ENCODE results near the gene GPR26. TPM values are rescaled to one million over a fixed set of nuclear protein-coding genes. Genes with fewer than 3 reads are reported as not detected.
A peak's percentile ranks its signal among the peaks of the same experiment; 100 is the strongest.

Gene GPR26, protein sequence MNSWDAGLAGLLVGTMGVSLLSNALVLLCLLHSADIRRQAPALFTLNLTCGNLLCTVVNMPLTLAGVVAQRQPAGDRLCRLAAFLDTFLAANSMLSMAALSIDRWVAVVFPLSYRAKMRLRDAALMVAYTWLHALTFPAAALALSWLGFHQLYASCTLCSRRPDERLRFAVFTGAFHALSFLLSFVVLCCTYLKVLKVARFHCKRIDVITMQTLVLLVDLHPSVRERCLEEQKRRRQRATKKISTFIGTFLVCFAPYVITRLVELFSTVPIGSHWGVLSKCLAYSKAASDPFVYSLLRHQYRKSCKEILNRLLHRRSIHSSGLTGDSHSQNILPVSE
- polyA plus RNA-seq (ENCODE audit: low read depth in 6 of 6): not detected

DNA sequence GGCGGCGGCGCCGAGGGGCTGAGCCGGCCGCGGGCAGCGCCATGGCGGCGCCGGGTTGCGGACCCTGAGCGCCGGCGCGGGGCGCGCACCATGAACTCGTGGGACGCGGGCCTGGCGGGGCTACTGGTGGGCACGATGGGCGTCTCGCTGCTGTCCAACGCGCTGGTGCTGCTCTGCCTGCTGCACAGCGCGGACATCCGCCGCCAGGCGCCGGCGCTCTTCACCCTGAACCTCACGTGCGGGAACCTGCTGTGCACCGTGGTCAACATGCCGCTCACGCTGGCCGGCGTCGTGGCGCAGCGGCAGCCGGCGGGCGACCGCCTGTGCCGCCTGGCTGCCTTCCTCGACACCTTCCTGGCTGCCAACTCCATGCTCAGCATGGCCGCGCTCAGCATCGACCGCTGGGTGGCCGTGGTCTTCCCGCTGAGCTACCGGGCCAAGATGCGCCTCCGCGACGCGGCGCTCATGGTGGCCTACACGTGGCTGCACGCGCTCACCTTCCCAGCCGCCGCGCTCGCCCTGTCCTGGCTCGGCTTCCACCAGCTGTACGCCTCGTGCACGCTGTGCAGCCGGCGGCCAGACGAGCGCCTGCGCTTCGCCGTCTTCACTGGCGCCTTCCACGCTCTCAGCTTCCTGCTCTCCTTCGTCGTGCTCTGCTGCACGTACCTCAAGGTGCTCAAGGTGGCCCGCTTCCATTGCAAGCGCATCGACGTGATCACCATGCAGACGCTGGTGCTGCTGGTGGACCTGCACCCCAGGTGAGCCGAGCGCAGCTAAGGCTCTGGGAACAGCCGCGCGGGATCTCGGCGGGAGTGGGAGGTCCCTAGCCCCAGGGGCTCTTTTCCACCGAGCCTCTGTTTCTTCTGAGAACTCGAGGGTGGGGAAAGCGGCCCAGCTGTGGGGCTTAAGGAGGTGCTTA is at the start of gene GPR26:
TSS of gene GPR26 (plus strand) at position 38 of the 919 bp plus-strand sequence. CDS start at position 91, 53 bp downstream.
- Mint-ChIP-seq H3K36me3 (peaks cover 0 to 18% of the 10 kb centered on the region in 2 donors), H3K9me3 (peaks cover 5 to 25% (median 8%) of the 10 kb centered on the region in 7 donors), H3K4me3 (no peak within 1 kb of the TSS), H3K27ac (peak within 1 kb of the TSS in 1 of 6 donors; percentile 76), H3K27me3 (peaks cover 4 to 68% (median 56%) of the 10 kb centered on the region in 3 donors), H3K4me1 (peaks cover 0 to 5% (median 2%) of the 10 kb centered on the region in 3 donors)
- DNase-seq (no peak), ATAC-seq (ENCODE audit: low read depth in 2 of 2) (no peak)

DNA sequence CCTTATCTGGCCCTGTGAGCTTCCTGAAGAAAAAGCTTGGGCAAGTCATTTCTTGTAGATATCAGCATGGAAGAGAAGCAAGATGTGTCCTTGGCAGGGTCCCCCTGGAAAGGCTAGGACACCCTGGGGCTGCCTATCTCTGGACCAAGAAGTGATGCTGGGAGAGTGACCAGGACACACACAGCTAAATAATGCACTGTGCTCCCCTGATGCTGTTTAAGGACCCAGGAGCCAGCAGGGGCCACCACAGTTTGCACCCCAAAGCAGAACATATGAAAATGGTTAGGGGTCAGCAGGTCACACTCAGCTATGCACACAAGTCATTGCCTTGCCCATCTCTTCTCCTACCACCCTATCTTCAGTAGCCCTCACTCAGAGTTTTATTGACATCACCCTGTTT is 47.9 kb upstream of the GPR26 start:
- H3K4me1 Mint-ChIP-seq: no peaks in the 10 kb centered on the region
- DNase-seq (no peak), ATAC-seq (ENCODE audit: low read depth in 2 of 2) (no peak)
- H3K4me3 Mint-ChIP-seq: no peak overlapping the region
- H3K27ac Mint-ChIP-seq: no peak overlapping the region
- peaks cover 0 to 11% (median 4%) of the 10 kb centered on the region in 7 donors for H3K9me3 Mint-ChIP-seq
- H3K36me3 Mint-ChIP-seq: no peaks in the 10 kb centered on the region
- H3K27me3 Mint-ChIP-seq: peaks cover 5 to 34% (median 19%) of the 10 kb centered on the region in 3 donors

DNA sequence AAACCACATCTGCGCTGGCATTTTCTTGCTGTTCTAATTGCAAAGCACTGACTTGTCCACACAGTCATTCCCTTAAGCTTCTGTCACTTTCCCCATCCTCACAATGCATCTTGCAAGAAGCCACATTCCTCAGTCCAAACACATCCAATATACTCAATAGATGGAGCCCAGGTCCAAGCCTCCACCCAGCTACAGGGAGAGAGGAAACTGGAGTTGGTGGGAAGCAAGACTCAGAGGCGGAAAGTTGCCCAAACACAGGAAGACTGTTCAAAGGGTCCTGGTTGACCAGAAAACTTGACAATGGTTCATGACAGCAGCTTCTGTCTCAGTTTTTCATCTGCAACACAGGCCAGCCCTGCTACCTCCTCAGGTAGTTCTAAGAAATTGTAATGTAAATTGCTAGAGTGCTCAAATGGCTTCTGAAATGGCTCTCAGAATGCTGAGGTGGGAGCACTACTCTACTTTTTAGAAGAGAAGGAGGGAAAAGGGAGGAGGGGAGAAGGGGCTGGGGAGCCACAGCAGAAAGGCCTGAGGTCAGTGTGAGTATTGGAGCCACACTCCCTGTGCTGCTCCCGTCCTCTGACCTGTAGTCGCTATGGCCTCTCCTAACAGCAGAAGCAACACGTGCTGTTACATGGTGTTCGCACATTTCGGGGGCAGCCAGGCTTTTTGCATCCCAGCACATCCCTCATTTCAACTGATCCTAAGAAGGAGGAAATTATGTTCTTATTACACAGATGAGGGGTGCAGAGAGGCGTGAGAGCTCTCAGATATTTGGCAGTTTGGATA is 46.9 kb upstream of the GPR26 start:
- no peak overlapping the region for H3K27ac Mint-ChIP-seq
- no peak overlapping the region for H3K4me3 Mint-ChIP-seq
- peaks cover 0 to 11% (median 4%) of the 10 kb centered on the region in 7 donors for H3K9me3 Mint-ChIP-seq
- H3K27me3 Mint-ChIP-seq: peaks cover 5 to 39% (median 24%) of the 10 kb centered on the region in 3 donors
- DNase-seq: no peak
- H3K36me3 Mint-ChIP-seq: no peaks in the 10 kb centered on the region
- no peaks in the 10 kb centered on the region for H3K4me1 Mint-ChIP-seq
- ATAC-seq (ENCODE audit: low read depth in 2 of 2): no peak

DNA sequence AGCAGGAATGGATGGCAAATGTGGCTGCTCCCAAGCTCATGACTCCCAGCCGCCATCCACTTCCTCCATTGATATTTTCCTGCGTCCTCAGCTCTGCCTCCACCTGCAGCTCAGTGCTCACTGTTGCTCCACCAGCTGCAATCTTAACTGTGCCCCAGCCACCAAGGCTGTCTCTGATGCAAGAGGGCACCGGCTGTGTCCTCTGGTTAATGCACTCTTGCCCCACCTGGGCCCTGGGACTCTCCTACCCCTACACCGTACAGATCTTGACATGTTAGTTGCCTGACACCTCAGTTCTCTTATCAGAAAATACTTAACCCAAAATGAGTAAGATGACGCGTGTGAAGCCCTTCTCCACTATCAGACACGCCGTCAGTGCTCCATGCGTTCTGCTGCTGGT is 45.5 kb upstream of the GPR26 start:
- DNase-seq (no peak), ATAC-seq (ENCODE audit: low read depth in 2 of 2) (no peak)
- Mint-ChIP-seq H3K4me1 (no peaks in the 10 kb centered on the region), H3K4me3 (no peak overlapping the region), H3K9me3 (peaks cover 0 to 7% (median 4%) of the 10 kb centered on the region in 7 donors), H3K36me3 (no peaks in the 10 kb centered on the region), H3K27ac (no peak overlapping the region), H3K27me3 (peaks cover 5 to 39% (median 17%) of the 10 kb centered on the region in 3 donors)

DNA sequence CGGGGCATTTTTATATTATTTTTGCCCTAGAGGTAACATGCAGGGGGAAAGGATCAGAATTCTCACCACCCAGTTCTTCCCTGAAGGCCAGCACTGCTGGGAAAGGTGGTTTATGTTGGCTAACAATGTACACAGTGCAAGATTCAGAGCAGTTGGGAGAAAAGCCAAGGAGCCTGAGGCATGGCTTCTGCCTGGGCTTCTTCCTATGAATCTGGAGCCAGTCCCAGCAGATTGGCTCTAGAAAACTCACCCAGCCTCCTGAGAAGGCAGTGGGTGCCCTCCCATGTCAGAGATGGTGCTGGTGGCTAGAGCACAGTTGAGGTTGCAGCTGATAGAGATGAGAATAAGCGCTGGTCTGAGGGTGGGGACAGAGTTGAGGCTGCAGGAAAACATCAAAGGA is 44.7 kb upstream of the GPR26 start:
- Mint-ChIP-seq H3K9me3 (peaks cover 0 to 8% (median 3%) of the 10 kb centered on the region in 7 donors), H3K4me3 (no peak overlapping the region), H3K36me3 (no peaks in the 10 kb centered on the region)

DNA sequence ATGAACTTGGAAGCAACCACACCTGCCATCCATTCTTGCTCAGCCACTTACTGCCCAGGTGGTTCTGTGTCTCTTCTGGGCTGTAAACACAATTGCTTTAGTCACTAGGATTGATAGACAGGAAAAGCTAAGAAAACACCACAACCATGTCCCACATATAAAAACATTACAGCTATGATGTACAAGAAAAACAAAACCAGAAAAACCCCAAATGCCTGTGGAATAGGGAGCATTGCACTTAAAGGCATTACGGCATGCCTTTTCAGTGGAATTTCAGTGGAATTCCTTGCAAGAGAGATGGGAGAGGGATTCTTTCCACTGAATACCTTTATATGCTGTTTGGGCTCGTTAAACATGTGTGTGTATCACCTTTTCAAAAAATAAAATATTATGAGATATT is 44.2 kb upstream of the GPR26 start:
- ATAC-seq (ENCODE audit: low read depth in 2 of 2) (no peak), DNase-seq (no peak)
- Mint-ChIP-seq H3K4me1 (no peaks in the 10 kb centered on the region), H3K36me3 (no peaks in the 10 kb centered on the region), H3K4me3 (no peak overlapping the region), H3K9me3 (peaks cover 0 to 8% (median 3%) of the 10 kb centered on the region in 7 donors), H3K27me3 (peaks cover 5 to 39% (median 19%) of the 10 kb centered on the region in 3 donors), H3K27ac (no peak overlapping the region)

More for the DNA sequence above, 44.7 kb upstream of the GPR26 start:
- no peak overlapping the region for H3K27ac Mint-ChIP-seq
- DNase-seq (no peak), ATAC-seq (ENCODE audit: low read depth in 2 of 2) (no peak)
- H3K4me1 Mint-ChIP-seq: no peaks in the 10 kb centered on the region
- H3K27me3 Mint-ChIP-seq: peaks cover 5 to 39% (median 17%) of the 10 kb centered on the region in 3 donors

DNA sequence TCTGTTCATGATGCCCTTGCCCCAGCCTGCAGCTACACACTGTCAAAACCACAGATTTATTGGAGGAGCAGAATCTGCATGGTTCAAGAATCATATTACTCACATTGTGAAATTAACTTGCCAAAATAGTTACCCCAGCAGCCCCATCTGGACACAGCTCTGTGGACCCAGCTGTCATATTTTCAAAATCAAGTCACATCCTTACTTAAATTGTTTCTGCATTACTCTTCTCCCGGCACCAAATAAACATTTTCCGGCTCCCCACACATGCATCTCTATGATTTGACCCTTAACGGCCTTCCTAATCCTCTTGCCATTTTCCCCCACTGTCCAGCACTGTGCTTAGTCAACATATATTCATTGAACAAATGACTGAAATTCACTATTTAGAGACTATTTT is 43.8 kb upstream of the GPR26 start:
- DNase-seq (no peak), ATAC-seq (ENCODE audit: low read depth in 2 of 2) (no peak)
- H3K4me1 Mint-ChIP-seq: no peaks in the 10 kb centered on the region
- peaks cover 5 to 39% (median 24%) of the 10 kb centered on the region in 3 donors for H3K27me3 Mint-ChIP-seq
- H3K36me3 Mint-ChIP-seq: no peaks in the 10 kb centered on the region
- no peak overlapping the region for H3K27ac Mint-ChIP-seq
- peaks cover 0 to 10% (median 4%) of the 10 kb centered on the region in 7 donors for H3K9me3 Mint-ChIP-seq
- no peak overlapping the region for H3K4me3 Mint-ChIP-seq

DNA sequence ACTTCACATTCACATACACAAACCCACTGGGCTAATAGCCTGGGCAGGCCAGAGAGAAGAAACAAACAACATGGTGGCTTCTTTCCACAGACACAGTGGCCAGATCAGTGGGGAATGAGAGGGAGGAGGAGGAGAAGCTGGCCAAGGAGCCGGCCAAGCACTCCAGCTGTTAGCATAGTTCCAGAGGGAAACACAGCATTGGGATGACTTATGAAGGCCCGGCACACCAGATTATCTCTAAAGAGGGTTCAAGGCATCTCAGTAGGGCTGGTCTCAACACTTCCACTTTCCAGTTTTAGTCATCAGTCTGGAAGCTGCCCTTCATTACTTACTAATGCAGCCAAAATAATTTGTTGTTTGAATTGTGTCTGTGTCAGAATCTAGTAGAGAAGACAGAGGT is 42.1 kb upstream of the GPR26 start:
- H3K27me3 Mint-ChIP-seq: peaks cover 6 to 33% (median 26%) of the 10 kb centered on the region in 3 donors
- no peaks in the 10 kb centered on the region for H3K36me3 Mint-ChIP-seq
- H3K4me1 Mint-ChIP-seq: no peaks in the 10 kb centered on the region
- peaks cover 0 to 12% (median 4%) of the 10 kb centered on the region in 7 donors for H3K9me3 Mint-ChIP-seq
- ATAC-seq (ENCODE audit: low read depth in 2 of 2) (no peak), DNase-seq (no peak)
- H3K27ac Mint-ChIP-seq: no peak overlapping the region
- no peak overlapping the region for H3K4me3 Mint-ChIP-seq

DNA sequence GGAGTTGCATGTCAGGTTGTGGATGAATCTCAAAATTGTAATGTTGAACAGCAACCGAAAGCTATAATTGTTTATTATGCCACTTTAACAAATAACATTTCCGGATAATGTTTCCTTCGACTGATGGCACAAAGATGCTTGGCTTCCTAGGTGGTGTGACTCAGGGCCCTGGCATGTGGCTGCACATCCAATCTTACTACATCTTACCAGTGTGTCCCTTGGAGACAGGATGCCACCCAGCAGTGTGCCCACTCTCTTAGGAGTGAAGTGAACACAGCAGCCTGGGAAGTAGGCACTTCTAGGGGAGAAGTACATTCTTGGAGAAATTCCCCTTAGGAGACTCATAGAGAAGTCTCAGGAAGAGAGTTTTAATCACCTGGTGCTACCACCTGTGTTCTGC is 33.0 kb upstream of the GPR26 start:
- H3K36me3 Mint-ChIP-seq: no peaks in the 10 kb centered on the region
- H3K27ac Mint-ChIP-seq: no peak overlapping the region
- H3K9me3 Mint-ChIP-seq: peaks cover 0 to 14% (median 6%) of the 10 kb centered on the region in 7 donors
- H3K4me3 Mint-ChIP-seq: no peak overlapping the region
- peaks cover 14 to 37% (median 32%) of the 10 kb centered on the region in 3 donors for H3K27me3 Mint-ChIP-seq
- DNase-seq: no peak
- ATAC-seq (ENCODE audit: low read depth in 2 of 2): no peak
- no peaks in the 10 kb centered on the region for H3K4me1 Mint-ChIP-seq

DNA sequence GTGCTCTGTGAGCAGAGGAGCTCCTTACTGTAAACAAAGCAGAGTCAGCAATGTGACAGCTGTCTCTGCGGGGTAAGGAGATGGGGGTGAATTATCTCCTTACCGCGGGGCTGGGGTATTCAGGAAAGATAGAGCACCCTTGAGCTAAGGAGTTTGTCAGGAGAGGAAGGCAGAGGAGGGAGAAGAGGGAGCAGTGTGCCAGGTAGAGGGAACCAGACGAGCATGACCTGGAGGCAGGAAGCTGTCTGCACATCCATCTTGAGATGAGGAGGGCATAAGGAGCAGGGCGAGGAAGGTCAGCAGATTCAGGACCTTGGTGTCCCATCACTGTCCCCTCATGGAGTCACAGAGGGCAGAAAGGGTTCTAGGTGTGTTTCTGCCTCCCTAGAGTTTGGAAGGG is 32.5 kb upstream of the GPR26 start:
- Mint-ChIP-seq H3K4me1 (no peaks in the 10 kb centered on the region), H3K27ac (no peak overlapping the region)
- no peak for DNase-seq

DNA sequence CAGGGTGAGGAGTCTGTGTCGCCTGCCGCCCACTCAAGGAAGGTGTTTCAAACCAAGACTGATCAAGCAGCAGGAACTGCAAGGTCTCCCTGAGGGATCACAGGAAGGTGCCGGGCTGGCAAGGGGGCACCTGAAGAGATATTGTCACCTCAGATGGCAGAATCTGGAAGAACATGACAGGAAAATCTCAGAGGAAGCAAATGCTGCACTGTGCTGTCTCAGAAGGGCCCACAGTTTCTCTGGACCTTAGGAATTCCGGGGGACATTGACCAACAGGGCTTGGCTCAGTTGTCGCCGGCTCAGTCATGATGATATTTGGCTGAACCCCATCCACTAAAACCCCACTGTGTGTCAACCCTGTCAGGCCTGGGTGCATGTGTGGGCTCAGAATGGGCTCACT is 31.9 kb upstream of the GPR26 start:
- Mint-ChIP-seq H3K36me3 (no peaks in the 10 kb centered on the region), H3K27me3 (peaks cover 14 to 39% (median 37%) of the 10 kb centered on the region in 3 donors), H3K4me1 (no peaks in the 10 kb centered on the region), H3K4me3 (peak overlapping the region in 1 of 8 donors; percentile 41), H3K27ac (no peak overlapping the region), H3K9me3 (peaks cover 0 to 14% (median 3%) of the 10 kb centered on the region in 7 donors)
- DNase-seq (no peak), ATAC-seq (ENCODE audit: low read depth in 2 of 2) (no peak)

More for the DNA sequence above, 32.5 kb upstream of the GPR26 start:
- H3K9me3 Mint-ChIP-seq: peaks cover 0 to 14% (median 6%) of the 10 kb centered on the region in 7 donors
- ATAC-seq (ENCODE audit: low read depth in 2 of 2): no peak
- H3K4me3 Mint-ChIP-seq: no peak overlapping the region
- no peaks in the 10 kb centered on the region for H3K36me3 Mint-ChIP-seq
- H3K27me3 Mint-ChIP-seq: peaks cover 16 to 37% (median 35%) of the 10 kb centered on the region in 3 donors

DNA sequence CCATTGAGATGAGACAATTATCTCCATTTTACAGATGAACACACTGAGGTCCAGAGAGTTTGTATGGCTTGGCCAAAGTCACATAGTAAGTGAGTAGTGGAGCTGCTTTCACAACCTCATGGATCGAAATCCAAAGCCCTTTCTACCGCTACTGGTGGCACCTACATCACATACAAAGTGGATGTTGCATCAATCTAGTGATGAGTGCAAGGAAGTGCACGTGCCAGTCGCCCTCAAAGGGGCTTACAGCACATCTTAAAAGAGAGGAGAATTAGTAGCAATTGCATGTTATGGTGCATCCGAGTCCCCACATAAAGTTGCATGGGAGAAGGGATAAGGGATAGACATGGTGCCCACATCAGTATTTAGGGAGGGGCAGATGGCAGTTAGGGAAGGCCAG is 31.0 kb upstream of the GPR26 start:
- no peak for ATAC-seq (ENCODE audit: low read depth in 2 of 2)
- H3K27me3 Mint-ChIP-seq: peaks cover 13 to 48% (median 39%) of the 10 kb centered on the region in 3 donors
- peaks cover 0 to 14% (median 3%) of the 10 kb centered on the region in 7 donors for H3K9me3 Mint-ChIP-seq

DNA sequence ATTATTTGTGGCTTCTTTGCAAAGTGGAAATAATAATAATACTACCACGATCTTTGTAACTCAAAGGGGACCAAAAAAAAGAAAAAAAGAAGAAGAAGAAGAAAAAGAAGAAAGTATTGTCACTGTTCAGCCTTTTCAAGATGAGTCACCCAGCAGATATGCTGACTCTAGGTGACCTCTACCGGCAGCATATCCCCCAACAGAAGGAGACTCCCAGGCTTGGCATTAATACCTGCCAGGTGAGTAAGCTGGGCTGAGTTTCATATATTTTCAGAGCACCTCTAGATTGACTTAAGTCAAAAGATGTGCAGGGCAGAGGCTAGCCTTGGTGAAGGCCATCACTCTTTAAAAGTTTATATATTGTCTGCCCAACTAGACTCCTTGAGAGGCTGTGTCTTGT is 30.4 kb upstream of the GPR26 start:
- Mint-ChIP-seq H3K36me3 (no peaks in the 10 kb centered on the region), H3K4me1 (no peaks in the 10 kb centered on the region), H3K4me3 (no peak overlapping the region), H3K9me3 (peaks cover 0 to 14% (median 3%) of the 10 kb centered on the region in 7 donors), H3K27me3 (peaks cover 17 to 53% (median 45%) of the 10 kb centered on the region in 3 donors), H3K27ac (no peak overlapping the region)
- DNase-seq: no peak
- ATAC-seq (ENCODE audit: low read depth in 2 of 2): no peak

More for the DNA sequence above, 31.0 kb upstream of the GPR26 start:
- no peaks in the 10 kb centered on the region for H3K36me3 Mint-ChIP-seq
- no peak overlapping the region for H3K4me3 Mint-ChIP-seq
- DNase-seq: no peak
- no peak overlapping the region for H3K27ac Mint-ChIP-seq
- no peaks in the 10 kb centered on the region for H3K4me1 Mint-ChIP-seq
